DOHH2 (cell line): ENCODE data around the gene ZSCAN25.

Experiments used
- EZH2phosphoT487 ChIP-seq: fragments of 200-600 bp; sonication (generic); IDR thresholded peaks from 2 replicates; pipeline ENCODE4 v1.6.1; 2017; ENCODE audit warnings: borderline replicate concordance, mild to moderate bottlenecking, antibody characterized with exemption, low read length, moderate library complexity, mixed read lengths
- TF ChIP-seq, protein P1 (sequence below): fragments of 200-600 bp; sonication (generic); IDR thresholded peaks from one replicate; pipeline ENCODE4 v1.5.1; 2014; ENCODE audit warnings: antibody characterized with exemption, mild to moderate bottlenecking, low read depth, low read length; ENCODE audit not compliant: poor library complexity, severe bottlenecking

GRCh38 chr7:99623091-99623693 lies 6.4 kb downstream of the ZSCAN25 start:
- TF ChIP-seq, protein P1, sequence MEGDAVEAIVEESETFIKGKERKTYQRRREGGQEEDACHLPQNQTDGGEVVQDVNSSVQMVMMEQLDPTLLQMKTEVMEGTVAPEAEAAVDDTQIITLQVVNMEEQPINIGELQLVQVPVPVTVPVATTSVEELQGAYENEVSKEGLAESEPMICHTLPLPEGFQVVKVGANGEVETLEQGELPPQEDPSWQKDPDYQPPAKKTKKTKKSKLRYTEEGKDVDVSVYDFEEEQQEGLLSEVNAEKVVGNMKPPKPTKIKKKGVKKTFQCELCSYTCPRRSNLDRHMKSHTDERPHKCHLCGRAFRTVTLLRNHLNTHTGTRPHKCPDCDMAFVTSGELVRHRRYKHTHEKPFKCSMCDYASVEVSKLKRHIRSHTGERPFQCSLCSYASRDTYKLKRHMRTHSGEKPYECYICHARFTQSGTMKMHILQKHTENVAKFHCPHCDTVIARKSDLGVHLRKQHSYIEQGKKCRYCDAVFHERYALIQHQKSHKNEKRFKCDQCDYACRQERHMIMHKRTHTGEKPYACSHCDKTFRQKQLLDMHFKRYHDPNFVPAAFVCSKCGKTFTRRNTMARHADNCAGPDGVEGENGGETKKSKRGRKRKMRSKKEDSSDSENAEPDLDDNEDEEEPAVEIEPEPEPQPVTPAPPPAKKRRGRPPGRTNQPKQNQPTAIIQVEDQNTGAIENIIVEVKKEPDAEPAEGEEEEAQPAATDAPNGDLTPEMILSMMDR, result no peak
- no peak for TF ChIP-seq EZH2phosphoT487
